Smooth muscle cell of the coronary artery (primary cell): ENCODE measurements around the gene ABHD18. TPM values are rescaled to one million over a fixed set of nuclear protein-coding genes. Genes with fewer than 3 reads are reported as not detected.

ENCODE experiments used
- total RNA-seq: library from RNA; depleted of rRNA; stranded (reverse); fragments of >200 nt; gene quantifications from 2 replicates; pipeline ENCODE4 v1.2.3, GENCODE V29; 2014; ENCODE audit warnings: low replicate concordance

The ABHD18 gene
- total RNA-seq, result 2.6 and 4.5 TPM in 2 replicates

DNA sequence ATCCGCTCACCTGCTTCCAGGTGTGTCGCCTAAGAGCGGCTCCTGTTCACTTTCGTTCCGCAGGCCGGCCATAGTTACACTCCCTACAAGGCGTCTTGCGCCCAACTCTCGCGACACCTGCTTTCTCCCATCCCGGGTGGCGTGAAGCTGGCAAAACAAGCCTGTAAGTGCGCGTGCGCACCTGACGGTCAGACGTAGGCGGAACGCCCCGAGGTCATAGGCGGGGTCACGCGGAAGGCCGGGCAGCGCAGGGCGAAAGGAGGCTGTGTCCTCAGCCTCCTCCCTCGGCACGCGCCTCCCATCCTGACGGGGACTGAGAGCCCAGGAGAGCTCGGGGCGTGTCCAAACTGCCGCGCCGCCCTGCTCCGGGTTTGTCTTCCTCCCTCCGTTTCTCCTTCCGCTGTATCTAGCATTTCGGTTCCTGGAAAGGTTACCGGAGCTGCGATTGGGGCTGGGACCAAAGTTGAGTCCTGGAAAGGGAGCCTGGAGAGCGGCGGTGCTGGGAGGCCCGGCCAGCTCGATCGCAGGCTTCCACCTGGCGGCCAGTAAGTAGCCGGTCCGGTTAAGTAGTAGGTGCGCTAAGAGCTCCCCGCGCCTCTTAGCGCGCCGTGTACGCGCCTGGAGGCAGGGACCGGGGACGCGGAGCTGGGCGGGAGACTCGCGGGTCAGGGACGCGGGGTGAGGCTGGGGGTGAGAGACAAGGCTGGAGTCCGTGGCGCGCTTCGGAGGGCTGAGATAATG, at the start of gene ABHD18, which contains the start of gene MFSD8:
ABHD18 (plus strand) TSS at position 345 of the 741 bp plus-strand sequence. CDS start 17,550 bp downstream, outside the sequence.
MFSD8 (minus strand) TSS at position 112 of the 741 bp plus-strand sequence; CDS start at position 72, 40 bp downstream.

GRCh38 chr4:128060699-128061565, 95.7 kb downstream of the ABHD18 start, which contains the start of gene LARP1B:
LARP1B (plus strand) TSS chr4:128061312; CDS start chr4:128074952, 13,640 bp downstream.

Other genes starting within 250 kb of the ABHD18 start
- gene SLC25A31, start 235.0 kb upstream of the ABHD18 start, total RNA-seq, result not detected in 2 replicates
- 2.3 and 8.1 TPM in 2 replicates for gene HSPA4L, start 183.1 kb upstream of the ABHD18 start, total RNA-seq
- gene PLK4, start 84.5 kb upstream of the ABHD18 start, total RNA-seq, result 0.82 and 3.1 TPM in 2 replicates
- 13.7 and 14.7 TPM in 2 replicates for gene MFSD8, start 233 bp upstream of the ABHD18 start, total RNA-seq
- 9.6 and 17.1 TPM in 2 replicates for gene LARP1B, start 95.9 kb downstream of the ABHD18 start, total RNA-seq